GM12891 (cell line): ENCODE measurements around the gene TLL1.

Source experiments
- POLR2A ChIP-seq: IDR thresholded peaks from 2 replicates; pipeline ENCODE4 v1.6.1; 2011; ENCODE audit warnings: low read depth, low read length, control low read depth
- POLR2AphosphoS5 ChIP-seq: IDR thresholded peaks from 2 replicates; pipeline ENCODE4 v1.6.1; 2011; ENCODE audit warnings: low read depth, low read length, control low read depth

- TF ChIP-seq POLR2A (no peak), POLR2AphosphoS5 (no peak)
Measured at GRCh38 chr4:165839615-165840333, 33.3 kb upstream of the TLL1 start.
